GM23338 (cell line): ENCODE measurements around the gene WDR17. TPM values are rescaled to one million over a fixed set of nuclear protein-coding genes. Genes with fewer than 3 reads are reported as not detected.

Source experiments
- ATAC-seq: fragments of 200-7000 bp; cut with Tn5 transposase; 3 replicates; pipeline ENCODE4 v1.9.1; 2020
- DNase-seq: peaks from one replicate; pipeline ENCODE4 v3.0.0-alpha.2; 2015; ENCODE audit warnings: low spot score
- H2AFZ ChIP-seq: fragments of 200-600 bp; sonication (generic); 2 replicates; pipeline ENCODE4 v1.8.0; 2016; ENCODE audit warnings: antibody characterized with exemption, mild to moderate bottlenecking, moderate library complexity
- H3F3A ChIP-seq: fragments of 200-600 bp; sonication (generic); replicated peaks from 2 replicates; pipeline ENCODE4 v1.8.0; 2017; ENCODE audit warnings: antibody characterized with exemption, mixed run types, low read depth
- H3K27ac ChIP-seq: fragments of 200-600 bp; sonication (generic); 2 replicates; pipeline ENCODE4 v1.6.1; 2016; ENCODE audit warnings: low read depth
- H3K27me3 ChIP-seq: fragments of 200-600 bp; sonication (generic); 2 replicates; pipeline ENCODE4 v1.8.0; 2016; ENCODE audit warnings: mild to moderate bottlenecking, mixed run types, moderate library complexity; ENCODE audit not compliant: insufficient read depth
- H3K36me3 ChIP-seq: fragments of 200-600 bp; sonication (generic); 2 replicates; pipeline ENCODE4 v1.8.0; 2016; ENCODE audit warnings: mild to moderate bottlenecking; ENCODE audit not compliant: insufficient read depth
- H3K4me1 ChIP-seq: fragments of 200-600 bp; sonication (generic); 2 replicates; pipeline ENCODE4 v1.8.0; 2016; ENCODE audit warnings: mild to moderate bottlenecking, moderate library complexity; ENCODE audit not compliant: insufficient read depth
- H3K4me2 ChIP-seq: fragments of 200-600 bp; sonication (generic); 2 replicates; pipeline ENCODE4 v1.7.1; 2017; ENCODE audit warnings: mixed run types
- H3K4me3 ChIP-seq: fragments of 200-600 bp; sonication (generic); 2 replicates; pipeline ENCODE4 v1.6.1; 2016; ENCODE audit warnings: mixed run types
- H3K79me2 ChIP-seq: fragments of 200-600 bp; sonication (generic); replicated peaks from 2 replicates; pipeline ENCODE4 v1.8.0; 2017; ENCODE audit warnings: mild to moderate bottlenecking; ENCODE audit not compliant: insufficient read depth
- H3K9me2 ChIP-seq: fragments of 200-600 bp; sonication (generic); 2 replicates; pipeline ENCODE4 v1.8.0; 2017; ENCODE audit not compliant: insufficient read depth
- H4K20me1 ChIP-seq: fragments of 200-600 bp; sonication (generic); replicated peaks from 2 replicates; pipeline ENCODE4 v1.8.0; 2017; ENCODE audit warnings: mild to moderate bottlenecking; ENCODE audit not compliant: insufficient read depth
- H3K27ac Mint-ChIP-seq: 2 replicates; pipeline ENCODE4 v1.8.0; 2020; ENCODE audit warnings: inconsistent platforms, mild to moderate bottlenecking, moderate library complexity, mixed read lengths
- H3K27me3 Mint-ChIP-seq: 3 replicates; pipeline ENCODE4 v1.8.0; 2022; ENCODE audit warnings: low read depth, mild to moderate bottlenecking, moderate library complexity, mixed read lengths, inconsistent platforms; ENCODE audit not compliant: insufficient read depth, poor library complexity
- H3K36me3 Mint-ChIP-seq: 3 replicates; pipeline ENCODE4 v1.8.0; 2021; ENCODE audit warnings: low read depth, mild to moderate bottlenecking, inconsistent platforms, moderate library complexity, mixed read lengths
- H3K4me1 Mint-ChIP-seq: 3 replicates; pipeline ENCODE4 v1.8.0; 2020; ENCODE audit warnings: mild to moderate bottlenecking, inconsistent platforms, mixed read lengths
- H3K4me3 Mint-ChIP-seq: 3 replicates; pipeline ENCODE4 v1.8.0; 2021; ENCODE audit warnings: moderate library complexity, mild to moderate bottlenecking, inconsistent platforms, mixed read lengths
- H3K9me3 Mint-ChIP-seq: 3 replicates; pipeline ENCODE4 v1.8.0; 2020; ENCODE audit warnings: moderate library complexity, mild to moderate bottlenecking, inconsistent platforms, mixed read lengths
- CREB1 ChIP-seq: fragments of 250-450 bp; sonication (Bioruptor Pico); IDR thresholded peaks from 2 replicates; pipeline ENCODE4 v1.5.0; 2020; ENCODE audit warnings: low read depth, mild to moderate bottlenecking, moderate library complexity
- STAT1 ChIP-seq: IDR thresholded peaks from one replicate; pipeline ENCODE4 v1.6.1; 2016; ENCODE audit warnings: antibody characterized with exemption; ENCODE audit not compliant: unreplicated experiment
- ZNF114 ChIP-seq: fragments of 250-450 bp; sonication (Bioruptor Pico); IDR thresholded peaks from 2 replicates; pipeline ENCODE4 v1.5.0; 2020; ENCODE audit warnings: mild to moderate bottlenecking, moderate library complexity
- ZNF331 ChIP-seq: fragments of 250-450 bp; sonication (Bioruptor Pico); IDR thresholded peaks from 2 replicates; pipeline ENCODE4 v1.5.0; 2020; ENCODE audit warnings: low read depth, mild to moderate bottlenecking, moderate library complexity
- polyA plus RNA-seq: library from polyadenylated mRNA; unstranded; fragments of >200 nt; fragmentation: Nextera tagmentation; extraction: Ambion mirVana; gene quantifications from 2 replicates; pipeline ENCODE4 v1.2.1, GENCODE V29; 2016
- total RNA-seq: library from RNA; depleted of rRNA; stranded (reverse); fragments of >200 nt; shearing (Covaris generic); gene quantifications from 2 replicates; pipeline ENCODE4 v1.2.3, GENCODE V29; 2014
- TF ChIP-seq, protein P1 (sequence below), 2 experiments: fragments of 200-600 bp in 1 of 2; sonication (generic) in 1 of 2; conservative IDR thresholded peaks; 2 replicates each; pipeline versions ENCODE4 v1.5.1 to v1.6.1; 2016 to 2017; ENCODE audit warnings: antibody characterized with exemption in 2 of 2, low read depth in 2 of 2, mild to moderate bottlenecking in 2 of 2, moderate library complexity in 1 of 2
- TF ChIP-seq, protein P2 (sequence below): IDR thresholded peaks from one replicate; pipeline ENCODE4 v1.6.1; 2018; ENCODE audit warnings: antibody characterized with exemption; ENCODE audit not compliant: unreplicated experiment

WDR17 gene
- total and polyA plus RNA-seq, 2 experiments from 2014 or later, result 1.9 to 4.3 TPM

- Mint-ChIP-seq H3K9me3 (peaks cover 5% of the 10 kb centered on the region; the same call in 2 of the 3 replicates), H3K27me3 (no peaks in the 10 kb centered on the region), H3K4me3 (no peak overlapping the region), H3K4me1 (no peaks in the 10 kb centered on the region), H3K27ac (no peak overlapping the region), H3K36me3 (no peaks in the 10 kb centered on the region)
- H3K9me2 ChIP-seq, result no peaks in the 10 kb centered on the region; the same call in 1 of the 2 replicates
- H3K27ac ChIP-seq, result no peak overlapping the region
- no peak for ATAC-seq
- H3K36me3 ChIP-seq, result no peaks in the 10 kb centered on the region
- no peaks in the 10 kb centered on the region for H4K20me1 ChIP-seq
- no peaks in the 10 kb centered on the region for H3K27me3 ChIP-seq
- no peak overlapping the region for H2AFZ ChIP-seq
- no peaks in the 10 kb centered on the region for H3K79me2 ChIP-seq
- peak; percentile 66 for DNase-seq
- no peak overlapping the region for H3K4me3 ChIP-seq
- no peaks in the 10 kb centered on the region for H3K4me1 ChIP-seq
- TF ChIP-seq ZNF114 (CRISPR knock-in tag), result no peak
- TF ChIP-seq, protein P1, sequence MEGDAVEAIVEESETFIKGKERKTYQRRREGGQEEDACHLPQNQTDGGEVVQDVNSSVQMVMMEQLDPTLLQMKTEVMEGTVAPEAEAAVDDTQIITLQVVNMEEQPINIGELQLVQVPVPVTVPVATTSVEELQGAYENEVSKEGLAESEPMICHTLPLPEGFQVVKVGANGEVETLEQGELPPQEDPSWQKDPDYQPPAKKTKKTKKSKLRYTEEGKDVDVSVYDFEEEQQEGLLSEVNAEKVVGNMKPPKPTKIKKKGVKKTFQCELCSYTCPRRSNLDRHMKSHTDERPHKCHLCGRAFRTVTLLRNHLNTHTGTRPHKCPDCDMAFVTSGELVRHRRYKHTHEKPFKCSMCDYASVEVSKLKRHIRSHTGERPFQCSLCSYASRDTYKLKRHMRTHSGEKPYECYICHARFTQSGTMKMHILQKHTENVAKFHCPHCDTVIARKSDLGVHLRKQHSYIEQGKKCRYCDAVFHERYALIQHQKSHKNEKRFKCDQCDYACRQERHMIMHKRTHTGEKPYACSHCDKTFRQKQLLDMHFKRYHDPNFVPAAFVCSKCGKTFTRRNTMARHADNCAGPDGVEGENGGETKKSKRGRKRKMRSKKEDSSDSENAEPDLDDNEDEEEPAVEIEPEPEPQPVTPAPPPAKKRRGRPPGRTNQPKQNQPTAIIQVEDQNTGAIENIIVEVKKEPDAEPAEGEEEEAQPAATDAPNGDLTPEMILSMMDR (conservative IDR thresholded peaks at IDR 0.05; ENCODE audit: low read depth in 2 of 2), result peak; percentile 62 to 71
- no peak overlapping the region for H3K4me2 ChIP-seq
- H3F3A ChIP-seq, result no peaks in the 10 kb centered on the region
Observed at GRCh38 chr4:176034499-176034898, 31.1 kb upstream of the WDR17 start.

DNA sequence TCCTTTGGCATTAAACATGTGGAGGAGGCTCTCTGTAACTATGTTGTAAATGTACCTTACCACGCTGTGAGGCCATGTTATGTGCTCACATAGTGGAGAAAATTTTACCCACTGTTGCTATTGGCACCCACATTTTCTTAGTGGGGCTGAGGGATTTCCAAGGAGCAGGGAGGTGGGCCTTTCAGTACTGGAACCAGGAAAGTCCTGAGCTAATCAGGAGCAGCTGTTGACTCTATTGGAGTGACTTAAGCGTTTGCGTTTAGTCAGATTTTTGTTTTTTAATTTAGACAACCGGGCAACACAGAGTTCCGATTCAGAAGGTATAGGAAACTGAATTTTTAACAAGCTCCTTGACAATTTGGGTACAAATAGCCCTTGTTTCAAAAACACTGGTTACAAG is 30.7 kb upstream of the WDR17 start:
- H3F3A ChIP-seq, result no peaks in the 10 kb centered on the region
- TF ChIP-seq STAT1 (no peak), ZNF331 (CRISPR knock-in tag) (no peak)
- no peak overlapping the region for H3K4me3 ChIP-seq
- no peak overlapping the region for H3K4me2 ChIP-seq
- H3K9me2 ChIP-seq, result no peaks in the 10 kb centered on the region; the same call in 1 of the 2 replicates
- Mint-ChIP-seq H3K27me3 (no peaks in the 10 kb centered on the region), H3K36me3 (no peaks in the 10 kb centered on the region), H3K27ac (no peak overlapping the region), H3K4me3 (no peak overlapping the region), H3K4me1 (no peaks in the 10 kb centered on the region), H3K9me3 (peaks cover 9% of the 10 kb centered on the region; the same call in 2 of the 3 replicates)
- no peaks in the 10 kb centered on the region for H3K79me2 ChIP-seq
- no peak overlapping the region for H2AFZ ChIP-seq
- ATAC-seq, result no peak
- H4K20me1 ChIP-seq, result no peaks in the 10 kb centered on the region
- no peak overlapping the region for H3K27ac ChIP-seq
- H3K4me1 ChIP-seq, result no peaks in the 10 kb centered on the region
- no peaks in the 10 kb centered on the region for H3K36me3 ChIP-seq
- no peak for DNase-seq
- H3K27me3 ChIP-seq, result no peaks in the 10 kb centered on the region

DNA sequence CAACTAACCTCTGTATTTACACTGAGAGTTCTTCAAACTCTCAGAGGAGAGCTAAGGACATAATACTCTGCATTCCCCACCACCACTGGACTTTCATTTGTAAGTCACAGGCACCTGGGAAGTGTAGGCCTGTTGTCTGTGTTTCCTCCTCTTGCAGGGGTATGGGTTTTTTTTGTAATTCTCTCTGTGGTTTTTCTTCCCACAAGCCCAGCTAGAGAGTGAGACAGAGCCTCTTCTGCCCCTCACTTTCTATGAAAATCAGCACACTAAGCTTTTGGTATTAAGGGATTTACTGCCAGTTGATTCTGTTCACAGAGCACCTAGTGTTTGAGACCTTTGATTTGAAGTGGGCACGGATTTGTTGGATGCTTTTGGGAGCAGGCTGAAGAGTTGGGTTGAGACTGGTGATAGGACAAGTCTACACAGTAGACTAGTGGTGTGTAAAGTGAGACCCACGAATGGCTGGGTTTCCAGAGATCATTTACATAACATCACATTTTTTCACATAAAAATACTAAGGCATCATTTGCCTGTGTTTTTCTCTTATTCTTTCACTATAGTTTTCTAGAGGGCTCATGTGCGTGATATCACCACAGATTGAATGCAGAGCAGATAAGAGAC is 28.9 kb upstream of the WDR17 start:
- Histone ChIP-seq H3F3A (no peaks in the 10 kb centered on the region), H3K4me3 (no peak overlapping the region), H3K36me3 (no peaks in the 10 kb centered on the region), H4K20me1 (no peaks in the 10 kb centered on the region), H3K79me2 (no peaks in the 10 kb centered on the region), H3K4me1 (no peaks in the 10 kb centered on the region), H3K27me3 (no peaks in the 10 kb centered on the region), H3K9me2 (no peaks in the 10 kb centered on the region; the same call in 1 of the 2 replicates), H3K4me2 (no peak overlapping the region), H2AFZ (peak overlapping the region; percentile 49; the same call in 1 of the 2 replicates), H3K27ac (no peak overlapping the region)
- DNase-seq, result no peak
- no peaks in the 10 kb centered on the region for H3K36me3 Mint-ChIP-seq
- no peak for TF ChIP-seq CREB1
- TF ChIP-seq, protein P2, sequence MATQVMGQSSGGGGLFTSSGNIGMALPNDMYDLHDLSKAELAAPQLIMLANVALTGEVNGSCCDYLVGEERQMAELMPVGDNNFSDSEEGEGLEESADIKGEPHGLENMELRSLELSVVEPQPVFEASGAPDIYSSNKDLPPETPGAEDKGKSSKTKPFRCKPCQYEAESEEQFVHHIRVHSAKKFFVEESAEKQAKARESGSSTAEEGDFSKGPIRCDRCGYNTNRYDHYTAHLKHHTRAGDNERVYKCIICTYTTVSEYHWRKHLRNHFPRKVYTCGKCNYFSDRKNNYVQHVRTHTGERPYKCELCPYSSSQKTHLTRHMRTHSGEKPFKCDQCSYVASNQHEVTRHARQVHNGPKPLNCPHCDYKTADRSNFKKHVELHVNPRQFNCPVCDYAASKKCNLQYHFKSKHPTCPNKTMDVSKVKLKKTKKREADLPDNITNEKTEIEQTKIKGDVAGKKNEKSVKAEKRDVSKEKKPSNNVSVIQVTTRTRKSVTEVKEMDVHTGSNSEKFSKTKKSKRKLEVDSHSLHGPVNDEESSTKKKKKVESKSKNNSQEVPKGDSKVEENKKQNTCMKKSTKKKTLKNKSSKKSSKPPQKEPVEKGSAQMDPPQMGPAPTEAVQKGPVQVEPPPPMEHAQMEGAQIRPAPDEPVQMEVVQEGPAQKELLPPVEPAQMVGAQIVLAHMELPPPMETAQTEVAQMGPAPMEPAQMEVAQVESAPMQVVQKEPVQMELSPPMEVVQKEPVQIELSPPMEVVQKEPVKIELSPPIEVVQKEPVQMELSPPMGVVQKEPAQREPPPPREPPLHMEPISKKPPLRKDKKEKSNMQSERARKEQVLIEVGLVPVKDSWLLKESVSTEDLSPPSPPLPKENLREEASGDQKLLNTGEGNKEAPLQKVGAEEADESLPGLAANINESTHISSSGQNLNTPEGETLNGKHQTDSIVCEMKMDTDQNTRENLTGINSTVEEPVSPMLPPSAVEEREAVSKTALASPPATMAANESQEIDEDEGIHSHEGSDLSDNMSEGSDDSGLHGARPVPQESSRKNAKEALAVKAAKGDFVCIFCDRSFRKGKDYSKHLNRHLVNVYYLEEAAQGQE, result no peak
- no peak for TF ChIP-seq STAT1
- no peak for TF ChIP-seq ZNF114 (CRISPR knock-in tag)
- TF ChIP-seq ZNF331 (CRISPR knock-in tag), result no peak
- ATAC-seq, result no peak
- peaks cover 10% of the 10 kb centered on the region; the same call in 2 of the 3 replicates for H3K9me3 Mint-ChIP-seq
- no peak overlapping the region for H3K4me3 Mint-ChIP-seq
- no peaks in the 10 kb centered on the region for H3K27me3 Mint-ChIP-seq
- no peak overlapping the region for H3K27ac Mint-ChIP-seq
- H3K4me1 Mint-ChIP-seq, result no peaks in the 10 kb centered on the region
